HEK293 (cell line): ENCODE results near the gene UBIAD1.

Source experiments
- CTCF ChIA-PET: fragments of 350-600 bp; formaldehyde crosslinking; extraction: SDS; loops from one replicate; lab custom pipeline; 2021; ENCODE audit warnings: antibody characterized with exemption; lab: Yijun Ruan, JAX
- POLR2A ChIA-PET: fragments of 300-600 bp; formaldehyde crosslinking; extraction: SDS; loops from one replicate; lab custom pipeline; 2020; ENCODE audit warnings: antibody characterized with exemption, inconsistent platforms; lab: Yijun Ruan, JAX
- H3K27ac ChIP-seq: fragments of 200-500 bp; sonication (Bioruptor generic); 2 replicates; pipeline ENCODE4 v1.5.1; 2014; ENCODE audit warnings: low read depth, low read length, control low read depth, inconsistent platforms; ENCODE audit errors: extremely low read depth
- H3K36me3 ChIP-seq, 2 experiments: fragments of 200-500 bp in 1 of 2; sonication (Bioruptor generic) in 1 of 2; 1 replicate in 1 of 2; 2 replicates in 1 of 2; pipeline ENCODE4 v1.5.1; 2014 to 2017; ENCODE audit warnings: inconsistent platforms in 2 of 2, low read length in 2 of 2; ENCODE audit not compliant: control insufficient read depth in 2 of 2, insufficient read depth in 1 of 2
- H3K4me1 ChIP-seq: fragments of 200-500 bp; sonication (Bioruptor generic); 2 replicates; pipeline ENCODE4 v1.5.1; 2014; ENCODE audit warnings: mild to moderate bottlenecking, low read length, inconsistent platforms; ENCODE audit not compliant: control insufficient read depth, insufficient read depth
- H3K4me3 ChIP-seq: 2 replicates; pipeline ENCODE4 v1.5.1; 2011; ENCODE audit warnings: low read depth, mild to moderate bottlenecking, control low read depth, low read length, moderate library complexity
- H3K9me3 ChIP-seq: fragments of 200-500 bp; sonication (Bioruptor generic); 2 replicates; pipeline ENCODE4 v1.5.1; 2014; ENCODE audit warnings: low read depth, low read length, inconsistent platforms; ENCODE audit not compliant: control insufficient read depth, insufficient read depth
- BCL11B ChIP-seq: fragments of 450-650 bp; formaldehyde crosslinking; IDR thresholded peaks from 2 replicates; pipeline ENCODE4 v1.5.1; 2016; ENCODE audit warnings: low read depth, missing biosample characterization, missing genetic modification characterization
- GLI2 ChIP-seq: fragments of 450-650 bp; formaldehyde crosslinking; IDR thresholded peaks from 2 replicates; pipeline ENCODE4; 2017; ENCODE audit warnings: missing biosample characterization, missing genetic modification characterization, low read depth, borderline replicate concordance
- GLIS1 ChIP-seq: fragments of 450-650 bp; formaldehyde crosslinking; IDR thresholded peaks from 2 replicates; pipeline ENCODE4 v1.5.1; 2016; ENCODE audit warnings: missing biosample characterization, missing genetic modification characterization
- HIC1 ChIP-seq: fragments of 450-650 bp; formaldehyde crosslinking; IDR thresholded peaks from 2 replicates; pipeline ENCODE4 v1.5.1; 2016; ENCODE audit warnings: missing biosample characterization, missing genetic modification characterization
- KLF1 ChIP-seq: fragments of 450-650 bp; formaldehyde crosslinking; IDR thresholded peaks from 2 replicates; pipeline ENCODE4 v1.5.1; 2016; ENCODE audit warnings: missing biosample characterization, missing genetic modification characterization
- MEIS1 ChIP-seq: sonication (generic); formaldehyde crosslinking; IDR thresholded peaks from 2 replicates; pipeline ENCODE4 v1.8.1; 2022; ENCODE audit warnings: missing genetic modification reagents, mild to moderate bottlenecking, borderline replicate concordance
- PATZ1 ChIP-seq: fragments of 450-650 bp; formaldehyde crosslinking; IDR thresholded peaks from 2 replicates; pipeline ENCODE4 v1.5.1; 2016; ENCODE audit warnings: missing biosample characterization, missing genetic modification characterization
- PBX3 ChIP-seq: sonication (generic); formaldehyde crosslinking; IDR thresholded peaks from 2 replicates; pipeline ENCODE4 v1.8.1; 2022; ENCODE audit warnings: mild to moderate bottlenecking, moderate library complexity, missing genetic modification reagents
- ZBTB6 ChIP-seq: fragments of 450-650 bp; formaldehyde crosslinking; IDR thresholded peaks from 2 replicates; pipeline ENCODE4 v1.5.1; 2017; ENCODE audit warnings: missing biosample characterization, missing genetic modification characterization
- ZFP3 ChIP-seq: fragments of 450-650 bp; formaldehyde crosslinking; IDR thresholded peaks from 2 replicates; pipeline ENCODE4 v1.5.1; 2016; ENCODE audit warnings: low read depth, missing biosample characterization, missing genetic modification characterization
- ZNF175 ChIP-seq: fragments of 450-650 bp; formaldehyde crosslinking; IDR thresholded peaks from 2 replicates; pipeline ENCODE4 v1.5.1; 2016; ENCODE audit warnings: missing biosample characterization, missing genetic modification characterization
- ZNF18 ChIP-seq: fragments of 450-650 bp; formaldehyde crosslinking; IDR thresholded peaks from 2 replicates; pipeline ENCODE4 v1.5.1; 2016; ENCODE audit warnings: missing biosample characterization, missing genetic modification characterization
- ZNF473 ChIP-seq: fragments of 450-650 bp; formaldehyde crosslinking; IDR thresholded peaks from 2 replicates; pipeline ENCODE4 v1.5.1; 2017; ENCODE audit warnings: missing biosample characterization, missing genetic modification characterization
- ZNF555 ChIP-seq: fragments of 450-650 bp; formaldehyde crosslinking; conservative IDR thresholded peaks from 2 replicates; pipeline ENCODE4 v1.5.1; 2017; ENCODE audit warnings: missing biosample characterization, mild to moderate bottlenecking, missing genetic modification characterization, inconsistent platforms
- ZNF645 ChIP-seq: fragments of 450-650 bp; formaldehyde crosslinking; IDR thresholded peaks from 2 replicates; pipeline ENCODE4; 2016; ENCODE audit warnings: missing biosample characterization, missing genetic modification characterization
- ZNF664 ChIP-seq: fragments of 450-650 bp; formaldehyde crosslinking; IDR thresholded peaks from 2 replicates; pipeline ENCODE4 v1.5.1; 2016; ENCODE audit warnings: missing biosample characterization, missing genetic modification characterization
- ZNF747 ChIP-seq: fragments of 450-650 bp; formaldehyde crosslinking; IDR thresholded peaks from 2 replicates; pipeline ENCODE4 v1.5.1; 2016; ENCODE audit warnings: missing biosample characterization, missing genetic modification characterization
- ZNF843 ChIP-seq: fragments of 450-650 bp; formaldehyde crosslinking; IDR thresholded peaks from 2 replicates; pipeline ENCODE4 v1.5.1; 2016; ENCODE audit warnings: missing biosample characterization, missing genetic modification characterization
- TF ChIP-seq, protein P1 (sequence below): fragments of 450-650 bp; formaldehyde crosslinking; IDR thresholded peaks from 2 replicates; pipeline ENCODE4 v1.5.1; 2016; ENCODE audit warnings: missing biosample characterization, missing genetic modification characterization, low read depth
- TF ChIP-seq, protein P2 (sequence below): fragments of 450-650 bp; formaldehyde crosslinking; optimal IDR thresholded peaks from 2 replicates; pipeline ENCODE3; 2016; ENCODE audit warnings: missing biosample characterization, mild to moderate bottlenecking, missing genetic modification characterization

Gene UBIAD1

GRCh38 chr1:11245904-11246719 lies 26.9 kb upstream of the UBIAD1 start:
- Histone ChIP-seq H3K36me3 (peaks cover 25 to 84% of the 10 kb centered on the region in 2 experiments), H3K9me3 (no peaks in the 10 kb centered on the region), H3K4me1 (no peaks in the 10 kb centered on the region), H3K27ac (no peak overlapping the region), H3K4me3 (no peak overlapping the region)
- CTCF ChIA-PET = interaction anchor here (0.7 to 1.5 kb wide), 2 partner anchors 8 to 253 kb away, joined by 3 read pairs; no protein-coding TSS in a partner anchor
- POLR2A ChIA-PET = interaction anchor here (2.0 kb wide), 1 partner anchor 17 kb away, joined by 6 read pairs; the partner anchor contains the start of gene MTOR
- TF ChIP-seq ZNF747 (tag by site-specific recombination) = no peak
- TF ChIP-seq ZNF555 (tag by site-specific recombination) = no peak
- TF ChIP-seq ZFP3 (tag by site-specific recombination) = no peak
- TF ChIP-seq HIC1 (tag by site-specific recombination) = no peak
- no peak for TF ChIP-seq ZNF473 (tag by site-specific recombination)
- TF ChIP-seq, protein P1, sequence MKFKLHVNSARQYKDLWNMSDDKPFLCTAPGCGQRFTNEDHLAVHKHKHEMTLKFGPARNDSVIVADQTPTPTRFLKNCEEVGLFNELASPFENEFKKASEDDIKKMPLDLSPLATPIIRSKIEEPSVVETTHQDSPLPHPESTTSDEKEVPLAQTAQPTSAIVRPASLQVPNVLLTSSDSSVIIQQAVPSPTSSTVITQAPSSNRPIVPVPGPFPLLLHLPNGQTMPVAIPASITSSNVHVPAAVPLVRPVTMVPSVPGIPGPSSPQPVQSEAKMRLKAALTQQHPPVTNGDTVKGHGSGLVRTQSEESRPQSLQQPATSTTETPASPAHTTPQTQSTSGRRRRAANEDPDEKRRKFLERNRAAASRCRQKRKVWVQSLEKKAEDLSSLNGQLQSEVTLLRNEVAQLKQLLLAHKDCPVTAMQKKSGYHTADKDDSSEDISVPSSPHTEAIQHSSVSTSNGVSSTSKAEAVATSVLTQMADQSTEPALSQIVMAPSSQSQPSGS (tag by site-specific recombination) = no peak
- TF ChIP-seq, protein P2, sequence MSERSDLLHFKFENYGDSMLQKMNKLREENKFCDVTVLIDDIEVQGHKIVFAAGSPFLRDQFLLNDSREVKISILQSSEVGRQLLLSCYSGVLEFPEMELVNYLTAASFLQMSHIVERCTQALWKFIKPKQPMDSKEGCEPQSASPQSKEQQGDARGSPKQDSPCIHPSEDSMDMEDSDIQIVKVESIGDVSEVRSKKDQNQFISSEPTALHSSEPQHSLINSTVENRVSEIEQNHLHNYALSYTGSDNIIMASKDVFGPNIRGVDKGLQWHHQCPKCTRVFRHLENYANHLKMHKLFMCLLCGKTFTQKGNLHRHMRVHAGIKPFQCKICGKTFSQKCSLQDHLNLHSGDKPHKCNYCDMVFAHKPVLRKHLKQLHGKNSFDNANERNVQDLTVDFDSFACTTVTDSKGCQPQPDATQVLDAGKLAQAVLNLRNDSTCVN (tag by site-specific recombination) = no peak
- no peak for TF ChIP-seq ZNF18 (tag by site-specific recombination)
- no peak for TF ChIP-seq PBX3 (CRISPR knock-in tag)

DNA sequence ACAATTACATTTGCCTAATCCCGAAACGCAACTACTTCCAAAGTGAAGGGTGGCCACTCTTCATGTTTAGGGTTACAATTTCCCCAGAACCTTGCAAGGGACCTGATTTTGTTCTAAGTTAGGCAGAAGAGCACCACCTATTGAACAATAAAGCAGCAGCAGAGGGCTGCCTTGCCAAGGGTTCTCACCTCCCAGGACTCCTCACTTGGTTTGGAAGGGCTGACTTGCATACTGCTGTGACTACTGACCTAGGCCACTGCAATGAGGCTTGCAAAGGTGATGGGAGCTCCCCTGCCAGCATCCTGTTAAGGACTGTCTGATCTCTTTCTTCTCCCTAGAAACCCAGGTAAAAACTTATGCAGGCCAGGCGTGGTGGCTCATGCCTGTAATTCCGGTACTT lies 24.8 kb upstream of the UBIAD1 start:
- H3K9me3 ChIP-seq = no peaks in the 10 kb centered on the region
- POLR2A ChIA-PET = interaction anchor here (2.0 kb wide), 1 partner anchor 15 kb away, joined by 6 read pairs; the partner anchor contains the start of gene MTOR
- H3K4me3 ChIP-seq = no peak overlapping the region
- peaks cover 26 to 84% of the 10 kb centered on the region in 2 experiments for H3K36me3 ChIP-seq
- H3K27ac ChIP-seq = no peak overlapping the region
- CTCF ChIA-PET = interaction anchor here (0.5 to 1.5 kb wide), 2 partner anchors 47 to 210 kb away, joined by 4 to 5 read pairs; no protein-coding TSS in a partner anchor
- no peaks in the 10 kb centered on the region for H3K4me1 ChIP-seq
- no peak for TF ChIP-seq ZNF843
- no peak for TF ChIP-seq PATZ1 (tag by site-specific recombination)
- no peak for TF ChIP-seq KLF1 (tag by site-specific recombination)
- no peak for TF ChIP-seq MEIS1 (CRISPR knock-in tag)
- TF ChIP-seq GLIS1 = no peak
- no peak for TF ChIP-seq GLI2 (tag by site-specific recombination)
- no peak for TF ChIP-seq ZNF175 (tag by site-specific recombination)
- no peak for TF ChIP-seq ZNF645 (tag by site-specific recombination)
- no peak for TF ChIP-seq ZBTB6 (tag by site-specific recombination)
- TF ChIP-seq ZNF664 (tag by site-specific recombination) = no peak
- no peak for TF ChIP-seq BCL11B (tag by site-specific recombination)
